Testis (tissue), 3 donors: ENCODE results near the gene SMC5. TPM values are rescaled to one million over a fixed set of nuclear protein-coding genes. Genes with fewer than 3 reads are reported as not detected.
A peak's percentile ranks its signal among the peaks of the same experiment; 100 is the strongest.

Source experiments
- DNase-seq: peaks from one replicate; pipeline ENCODE4 v3.0.0-alpha.2; 2019
- H3K27ac ChIP-seq, 2 donors: fragments of 200-600 bp; sonication (generic); one replicate each; pipeline ENCODE4 v1.5.1; 2019
- H3K27me3 ChIP-seq: fragments of 200-600 bp; sonication (generic); one replicate; pipeline ENCODE4 v1.5.1; 2019
- H3K36me3 ChIP-seq: fragments of 200-600 bp; sonication (generic); one replicate; pipeline ENCODE4 v1.5.1; 2017; ENCODE audit warnings: low read depth; ENCODE audit errors: missing control alignments
- H3K4me1 ChIP-seq: fragments of 200-600 bp; sonication (generic); one replicate; pipeline ENCODE4 v1.5.1; 2019
- H3K4me3 ChIP-seq, 2 donors: fragments of 200-600 bp; sonication (generic); one replicate each; pipeline ENCODE4 v1.5.1; 2017 to 2019
- H3K9me3 ChIP-seq: fragments of 200-600 bp; sonication (generic); one replicate; pipeline ENCODE4 v1.5.1; 2017
- POLR2A ChIP-seq: fragments of 450-650 bp; IDR thresholded peaks from one replicate; pipeline ENCODE4 v1.6.1; 2017; ENCODE audit warnings: antibody characterized with exemption, mild to moderate bottlenecking, moderate library complexity
- WGBS, 2 donors: methylation state at CpG; one replicate each; pipeline ENCODE4 v1.1.5; 2018; 5-methylcytosine and 5-hydroxymethylcytosine counted together
- intact Hi-C: fragments of 100-400 bp; cut with DNase I; formaldehyde crosslinking; loops from one replicate; pipeline ENCODE4 v1.15.1; 2023; ENCODE audit warnings: low total_unique reads
- polyA plus RNA-seq: library from polyadenylated mRNA; stranded (reverse); fragments of 350-450 nt; fragmentation: Illumina TruSeq; extraction: RNeasy Lipid Tissue Mini Kit (QIAGEN cat#74804); gene quantifications from one replicate; pipeline ENCODE4 v1.2.3, GENCODE V29; 2014; ENCODE audit warnings: low read depth, low replicate concordance; ENCODE audit not compliant: insufficient read depth
- total RNA-seq, 2 donors: library from RNA; depleted of rRNA; stranded (reverse); fragments of >200 nt; gene quantifications; one replicate each; pipeline ENCODE4 v1.2.3, GENCODE V29; 2016
- TF ChIP-seq, protein P1 (sequence below), 3 experiments: fragments of 450-650 bp in 2 of 3; fragments of 200-600 bp in 1 of 3; sonication (generic) in 1 of 3; IDR thresholded peaks; one replicate each; pipeline ENCODE4 v1.5.1; 2016 to 2019; ENCODE audit warnings: antibody characterized with exemption in 3 of 3, mild to moderate bottlenecking in 2 of 3, moderate library complexity in 1 of 3

Gene SMC5
- total and polyA plus RNA-seq, 3 donors from 2014 or later: 11.9 to 42.6 (median 39.0) TPM

DNA sequence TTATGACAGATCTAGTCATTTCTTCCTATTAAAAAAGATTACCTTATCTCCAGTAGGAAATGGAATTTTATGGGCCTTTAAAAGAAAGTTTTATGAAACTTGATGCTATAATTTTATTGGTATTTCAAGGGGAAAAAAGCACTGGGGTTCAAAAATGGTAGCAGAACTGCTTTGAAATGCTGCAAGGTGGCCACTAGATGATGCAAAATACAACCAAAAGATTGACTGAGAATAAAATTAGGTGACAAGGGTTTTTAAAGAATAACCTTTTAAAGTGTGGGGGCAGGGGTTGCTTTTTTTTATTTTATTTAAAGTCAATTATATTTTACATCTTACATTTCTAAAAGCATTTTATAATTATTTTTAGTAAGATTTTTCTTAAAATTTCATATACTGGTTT lies 94.0 kb downstream of the SMC5 start:
- no peak for TF ChIP-seq POLR2A
- TF ChIP-seq, protein P1, sequence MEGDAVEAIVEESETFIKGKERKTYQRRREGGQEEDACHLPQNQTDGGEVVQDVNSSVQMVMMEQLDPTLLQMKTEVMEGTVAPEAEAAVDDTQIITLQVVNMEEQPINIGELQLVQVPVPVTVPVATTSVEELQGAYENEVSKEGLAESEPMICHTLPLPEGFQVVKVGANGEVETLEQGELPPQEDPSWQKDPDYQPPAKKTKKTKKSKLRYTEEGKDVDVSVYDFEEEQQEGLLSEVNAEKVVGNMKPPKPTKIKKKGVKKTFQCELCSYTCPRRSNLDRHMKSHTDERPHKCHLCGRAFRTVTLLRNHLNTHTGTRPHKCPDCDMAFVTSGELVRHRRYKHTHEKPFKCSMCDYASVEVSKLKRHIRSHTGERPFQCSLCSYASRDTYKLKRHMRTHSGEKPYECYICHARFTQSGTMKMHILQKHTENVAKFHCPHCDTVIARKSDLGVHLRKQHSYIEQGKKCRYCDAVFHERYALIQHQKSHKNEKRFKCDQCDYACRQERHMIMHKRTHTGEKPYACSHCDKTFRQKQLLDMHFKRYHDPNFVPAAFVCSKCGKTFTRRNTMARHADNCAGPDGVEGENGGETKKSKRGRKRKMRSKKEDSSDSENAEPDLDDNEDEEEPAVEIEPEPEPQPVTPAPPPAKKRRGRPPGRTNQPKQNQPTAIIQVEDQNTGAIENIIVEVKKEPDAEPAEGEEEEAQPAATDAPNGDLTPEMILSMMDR (IDR thresholded peaks at IDR 0.05): peak; percentile 33 to 41 (median 40)

DNA sequence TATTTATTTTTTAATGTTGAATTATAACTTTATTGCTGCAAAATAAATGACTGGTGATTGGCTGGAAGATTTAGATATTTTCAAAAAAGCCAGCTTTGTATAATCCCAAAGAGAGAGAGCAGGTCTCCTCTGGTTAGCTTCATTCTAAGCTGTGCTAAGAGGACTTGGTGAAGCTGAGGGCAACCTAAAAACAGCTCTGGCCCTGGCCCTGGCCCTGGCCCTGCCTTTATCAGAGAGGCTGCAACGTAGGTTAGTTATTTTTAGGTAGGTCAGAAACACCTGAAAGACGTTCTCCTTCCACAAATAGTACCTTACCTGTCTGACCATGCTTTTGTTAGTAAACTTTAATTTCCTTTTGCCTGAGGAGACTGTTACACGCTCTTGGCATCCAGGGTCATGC lies 97.0 kb downstream of the SMC5 start:
- Histone ChIP-seq H3K27ac (no peak overlapping the region), H3K36me3 (no peaks in the 10 kb centered on the region), H3K4me3 (no peak overlapping the region), H3K27me3 (no peaks in the 10 kb centered on the region), H3K9me3 (no peaks in the 10 kb centered on the region), H3K4me1 (no peaks in the 10 kb centered on the region)
- 65 to 72% methylated on average over 3 of the region's 3 CpGs for WGBS, 2 donors
- no peak for DNase-seq
- no peak for TF ChIP-seq POLR2A
- intact Hi-C loops: no loop called here

More for the DNA sequence above, 94.0 kb downstream of the SMC5 start:
- H3K4me3 ChIP-seq: no peak overlapping the region
- H3K4me1 ChIP-seq: no peaks in the 10 kb centered on the region
- DNase-seq: no peak
- H3K27me3 ChIP-seq: no peaks in the 10 kb centered on the region
- intact Hi-C loops: loop anchor here (5.0 kb wide), 1 partner anchor 249 kb away; no protein-coding TSS in a partner anchor
- no peaks in the 10 kb centered on the region for H3K36me3 ChIP-seq
- no peak overlapping the region for H3K27ac ChIP-seq
- H3K9me3 ChIP-seq: no peaks in the 10 kb centered on the region

DNA sequence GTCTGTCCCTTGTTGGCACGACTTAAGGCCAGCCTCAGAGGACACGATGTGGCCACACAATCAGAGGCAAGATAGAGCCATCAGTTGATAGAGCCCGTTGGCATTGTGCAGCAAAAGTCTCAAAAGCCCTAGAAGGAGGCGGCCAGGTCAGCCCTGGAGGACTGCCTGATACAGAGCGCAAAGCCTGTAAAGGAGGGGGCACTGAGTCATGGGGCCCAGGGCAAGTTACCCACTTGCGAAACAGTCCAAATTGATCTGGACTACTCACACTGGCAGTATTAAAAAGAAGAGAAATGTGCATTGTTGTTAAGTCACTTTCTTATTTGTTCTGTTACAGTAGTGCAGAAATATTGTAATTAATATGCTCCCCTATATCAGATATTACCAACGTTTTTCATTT lies 104.2 kb downstream of the SMC5 start:
- H3K27ac ChIP-seq: no peak overlapping the region
- 62 to 73% methylated on average over 7 of the region's 7 CpGs for WGBS, 2 donors
- H3K4me3 ChIP-seq: no peak overlapping the region
- intact Hi-C loops: no loop called here
- no peaks in the 10 kb centered on the region for H3K36me3 ChIP-seq
- H3K27me3 ChIP-seq: no peaks in the 10 kb centered on the region
- TF ChIP-seq, protein P1 (IDR thresholded peaks at IDR 0.05): no peak
- TF ChIP-seq POLR2A: no peak
- H3K9me3 ChIP-seq: no peaks in the 10 kb centered on the region
- no peaks in the 10 kb centered on the region for H3K4me1 ChIP-seq
- DNase-seq: no peak

DNA sequence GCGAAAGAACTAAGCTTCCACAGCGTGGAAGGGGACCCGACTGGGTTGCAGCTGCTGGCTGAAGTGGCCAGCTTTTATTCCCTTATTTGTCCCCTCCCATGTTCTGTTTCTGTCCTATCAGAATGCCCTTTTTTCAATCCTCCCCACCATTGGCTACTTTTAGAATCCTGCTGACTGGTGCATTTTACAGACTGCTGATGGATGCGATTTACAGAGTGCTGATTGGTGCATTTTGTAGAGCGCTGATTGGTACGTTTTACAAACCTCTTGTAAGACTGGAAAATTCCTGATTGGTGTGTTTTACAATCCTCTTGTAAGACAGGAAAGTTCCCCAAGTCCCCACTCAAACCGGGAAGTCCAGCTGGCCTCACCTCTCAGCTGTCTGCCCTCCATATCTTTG lies 105.0 kb downstream of the SMC5 start:
- DNase-seq: peak; percentile 51
- H3K27me3 ChIP-seq: no peaks in the 10 kb centered on the region
- H3K4me3 ChIP-seq: peak overlapping the region in 1 of 2 donors; percentile 27
- no peaks in the 10 kb centered on the region for H3K36me3 ChIP-seq
- WGBS, 2 donors: 74 to 80% methylated on average over 7 of the region's 7 CpGs
- no peak overlapping the region for H3K27ac ChIP-seq
- no peaks in the 10 kb centered on the region for H3K9me3 ChIP-seq
- intact Hi-C loops: no loop called here
- no peaks in the 10 kb centered on the region for H3K4me1 ChIP-seq
- no peak for TF ChIP-seq POLR2A
- TF ChIP-seq, protein P1 (IDR thresholded peaks at IDR 0.05): no peak

DNA sequence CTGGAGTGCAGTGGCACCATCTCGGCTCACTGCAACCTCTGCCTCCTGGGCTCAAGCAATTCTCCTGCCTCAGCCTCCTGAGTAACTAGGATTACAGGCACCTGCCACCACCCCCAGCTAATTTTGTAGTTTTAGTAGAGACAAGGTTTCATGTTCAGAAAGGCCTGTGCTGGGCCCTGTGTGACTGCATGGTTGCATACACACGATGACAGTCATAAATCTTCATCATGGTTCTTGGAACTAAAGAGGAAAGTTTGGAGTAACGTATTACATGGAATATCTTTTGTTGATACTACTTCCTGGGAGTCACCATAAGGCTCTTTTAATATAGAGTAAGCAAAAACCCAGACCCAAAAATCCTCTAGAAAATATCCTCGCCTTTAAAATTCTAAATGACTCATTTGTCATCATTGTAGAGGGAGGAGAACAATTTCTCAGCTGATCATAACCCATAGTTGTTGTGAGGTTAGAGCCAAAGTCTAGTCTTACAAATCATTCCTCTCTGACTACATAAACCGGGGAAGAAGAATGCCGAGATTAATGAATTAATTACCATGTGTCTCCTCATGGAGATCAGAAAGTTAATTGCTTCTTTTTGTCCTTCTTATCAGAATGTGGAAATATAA lies 108.6 kb downstream of the SMC5 start:
- no peaks in the 10 kb centered on the region for H3K36me3 ChIP-seq
- WGBS, 2 donors: 77 to 88% methylated on average over 6 of the region's 6 CpGs
- no peak overlapping the region for H3K27ac ChIP-seq
- no peaks in the 10 kb centered on the region for H3K4me1 ChIP-seq
- no peak for TF ChIP-seq POLR2A
- TF ChIP-seq, protein P1 (IDR thresholded peaks at IDR 0.05): no peak
- intact Hi-C loops: no loop called here
- H3K4me3 ChIP-seq: no peak overlapping the region
- H3K27me3 ChIP-seq: no peaks in the 10 kb centered on the region
- DNase-seq: no peak
- H3K9me3 ChIP-seq: no peaks in the 10 kb centered on the region
